Measurements from ENCODE around the gene MFSD6.

GRCh38 chr2:190456833-190457232 lies 48.7 kb downstream of the MFSD6 start:
- no peak for TF ChIP-seq EP300 (IDR thresholded peaks at IDR 0.05)
- no peak for TF ChIP-seq CTCF (IDR thresholded peaks at IDR 0.05)
- TF ChIP-seq POLR2A (IDR thresholded peaks at IDR 0.05), result no peak
